Measurements from ENCODE around the gene COPZ2. TPM values are rescaled to one million over a fixed set of nuclear protein-coding genes. Genes with fewer than 3 reads are reported as not detected.

Gene COPZ2
- total RNA-seq, 4 donors from 2014 or later: 9.7 to 17.2 (median 12.5) TPM

GRCh38 chr17:48045316-48046001 lies 7.9 kb upstream of the COPZ2 start:
- TF ChIP-seq CTCF (IDR thresholded peaks at IDR 0.05) (no peak), EP300 (IDR thresholded peaks at IDR 0.05) (no peak), POLR2AphosphoS5 (IDR thresholded peaks at IDR 0.05) (no peak)
- peaks cover 62% of the 10 kb centered on the region for H3K4me1 ChIP-seq
- no peak for DNase-seq (ENCODE audit: low spot score in 2 of 2)
- H3K36me3 ChIP-seq: no peaks in the 10 kb centered on the region
- no peak overlapping the region for H3K4me3 ChIP-seq
- H3K9me3 ChIP-seq: no peaks in the 10 kb centered on the region
- H3K27me3 ChIP-seq: no peaks in the 10 kb centered on the region
- WGBS: 32% methylated on average over 8 of the region's 8 CpGs
- H3K27ac ChIP-seq: peak overlapping the region; percentile 98

- DNase-seq (ENCODE audit: low spot score in 2 of 2): no peak
- WGBS: 79% methylated on average over 4 of the region's 4 CpGs
- H3K9me3 ChIP-seq: no peaks in the 10 kb centered on the region
- peak overlapping the region; percentile 98 for H3K27ac ChIP-seq
- no peaks in the 10 kb centered on the region for H3K27me3 ChIP-seq
- no peaks in the 10 kb centered on the region for H3K36me3 ChIP-seq
- no peak for TF ChIP-seq CTCF (IDR thresholded peaks at IDR 0.05)
- TF ChIP-seq EP300 (IDR thresholded peaks at IDR 0.05): no peak
- no peak for TF ChIP-seq POLR2AphosphoS5 (IDR thresholded peaks at IDR 0.05)
- TF ChIP-seq POLR2A (IDR thresholded peaks at IDR 0.05): no peak
- no peak overlapping the region for H3K4me3 ChIP-seq
- H3K4me1 ChIP-seq: peaks cover 56% of the 10 kb centered on the region
These were observed 7.3 kb upstream of the COPZ2 start for GRCh38 chr17:48044851-48045250.

- no peaks in the 10 kb centered on the region for H3K36me3 ChIP-seq
- H3K4me3 ChIP-seq: no peak overlapping the region
- no peak for DNase-seq (ENCODE audit: low spot score in 2 of 2)
- no peaks in the 10 kb centered on the region for H3K9me3 ChIP-seq
- 85% methylated on average over 2 of the region's 2 CpGs for WGBS
- H3K27me3 ChIP-seq: no peaks in the 10 kb centered on the region
- H3K27ac ChIP-seq: no peak overlapping the region
- peaks cover 47% of the 10 kb centered on the region for H3K4me1 ChIP-seq
- no peak for TF ChIP-seq POLR2A (IDR thresholded peaks at IDR 0.05)
- no peak for TF ChIP-seq POLR2AphosphoS5 (IDR thresholded peaks at IDR 0.05)
- no peak for TF ChIP-seq CTCF (IDR thresholded peaks at IDR 0.05)
- TF ChIP-seq EP300 (IDR thresholded peaks at IDR 0.05): no peak
These were observed 5.6 kb upstream of the COPZ2 start for GRCh38 chr17:48043176-48043575.

- Histone ChIP-seq H3K9me3 (no peaks in the 10 kb centered on the region), H3K27me3 (no peaks in the 10 kb centered on the region), H3K27ac (no peak overlapping the region), H3K4me1 (peaks cover 26% of the 10 kb centered on the region), H3K4me3 (no peak overlapping the region), H3K36me3 (no peaks in the 10 kb centered on the region)
- TF ChIP-seq POLR2A (IDR thresholded peaks at IDR 0.05) (no peak), CTCF (IDR thresholded peaks at IDR 0.05) (no peak), POLR2AphosphoS5 (IDR thresholded peaks at IDR 0.05) (no peak), EP300 (IDR thresholded peaks at IDR 0.05) (no peak)
- 98% methylated on average over 2 of the region's 2 CpGs for WGBS
- no peak for DNase-seq (ENCODE audit: low spot score in 2 of 2)
These were observed 1.1 kb upstream of the COPZ2 start for GRCh38 chr17:48038687-48039086.

GRCh38 chr17:48037838-48038323 lies 284 bp upstream of the COPZ2 start:
- H3K9me3 ChIP-seq: no peaks in the 10 kb centered on the region
- no peaks in the 10 kb centered on the region for H3K27me3 ChIP-seq
- peak overlapping the region; percentile 80 for H3K4me3 ChIP-seq
- H3K4me1 ChIP-seq: peaks cover 17% of the 10 kb centered on the region
- DNase-seq (ENCODE audit: low spot score in 2 of 2): no peak
- H3K27ac ChIP-seq: peak overlapping the region; percentile 83
- WGBS: 9% methylated on average over 14 of the region's 19 CpGs
- TF ChIP-seq POLR2A (IDR thresholded peaks at IDR 0.05) (no peak), EP300 (IDR thresholded peaks at IDR 0.05) (no peak), CTCF (IDR thresholded peaks at IDR 0.05) (no peak), POLR2AphosphoS5 (IDR thresholded peaks at IDR 0.05) (no peak)
- H3K36me3 ChIP-seq: peaks cover 3% of the 10 kb centered on the region

Measured in suprapubic skin (tissue), 4 donors.